Omental fat pad (tissue), 4 donors: ENCODE measurements around the gene NT5C3B. TPM values are rescaled to one million over a fixed set of nuclear protein-coding genes. Genes with fewer than 3 reads are reported as not detected.
"Not testable (repeated sequence)": the region's sequence is repeated elsewhere in the genome, so short reads cannot be mapped to it uniquely, and the experiment has no call there.

ENCODE experiments used
- ATAC-seq: fragments of 150-250 bp; one replicate; pipeline ENCODE4 v1.9.1; 2016; ENCODE audit warnings: mild to moderate bottlenecking, moderate library complexity; ENCODE audit not compliant: low FRiP score
- DNase-seq: peaks from one replicate; pipeline ENCODE4 v3.0.0-alpha.2; 2019; ENCODE audit warnings: low spot score
- CTCF ChIP-seq, 3 donors: fragments of 450-650 bp; IDR thresholded peaks; one replicate each; pipeline ENCODE4 v1.5.1; 2016 to 2017; ENCODE audit warnings: antibody characterized with exemption in 3 of 3, mild to moderate bottlenecking in 3 of 3, moderate library complexity in 2 of 3
- small RNA-seq: library from RNA; depleted of rRNA; stranded (forward); fragments of <200 nt; gene quantifications from one replicate; pipeline ENCODE3, GENCODE V24; 2016
- total RNA-seq, 4 donors: library from RNA; depleted of rRNA; stranded (reverse); fragments of >200 nt; gene quantifications; one replicate each; pipeline ENCODE4 v1.1.0, GENCODE V29; 2016

Gene NT5C3B
- total RNA-seq, 4 donors from 2014 or later = 35.5 to 65.9 (median 42.5) TPM

GRCh38 chr17:41777574-41778188 lies 58.4 kb downstream of the NT5C3B start:
- TF ChIP-seq CTCF (IDR thresholded peaks at IDR 0.05) = no peak
- no peak for DNase-seq
- peak; percentile 50 for ATAC-seq

GRCh38 chr17:41777157-41777573 lies 58.9 kb downstream of the NT5C3B start:
- no peak for TF ChIP-seq CTCF (IDR thresholded peaks at IDR 0.05)
- no peak for DNase-seq
- ATAC-seq = peak; percentile 35

GRCh38 chr17:41776262-41776900 lies 59.7 kb downstream of the NT5C3B start:
- not testable (repeated sequence) for DNase-seq

GRCh38 chr17:41775394-41776226 lies 60.4 kb downstream of the NT5C3B start:
- no peak for TF ChIP-seq CTCF (IDR thresholded peaks at IDR 0.05)
- ATAC-seq (no peak), DNase-seq (no peak)

More at GRCh38 chr17:41776262-41776900, 59.7 kb downstream of the NT5C3B start:
- not testable (repeated sequence) for ATAC-seq

Small RNA genes lying within 50 kb of the gene (small RNA-seq; reads per million reads assigned to genes)
- gene AC125257.2 = not detected

Other genes with a start within 250 kb of the NT5C3B start
- gene KRT14, start 249.3 kb downstream of the NT5C3B start, total RNA-seq = 1 to 10 TPM in 2 of 4 donors, under 1 TPM in 1, not detected in 1; 0.56 to 4.0 (median 3.0) TPM
- gene KRT16, start 223.5 kb downstream of the NT5C3B start, total RNA-seq = 100 to 1,000 TPM in 1 of 4 donors, 1 to 10 TPM in 2, under 1 TPM in 1; 0.84 to 158 (median 7.6) TPM
- under 1 TPM in 1 of 4 donors, not detected in 3; 0.56 TPM for gene KRT17, start 211.7 kb downstream of the NT5C3B start, total RNA-seq
- 100 to 1,000 TPM; 444 to 832 (median 685) TPM for gene EIF1, start 147.3 kb downstream of the NT5C3B start, total RNA-seq
- not detected for gene GAST, start 123.9 kb downstream of the NT5C3B start, total RNA-seq
- gene HAP1, start 101.6 kb downstream of the NT5C3B start, total RNA-seq = 1 to 10 TPM in 1 of 4 donors, under 1 TPM in 1, not detected in 2; 0.47 to 1.1 TPM
- gene JUP, start 49.5 kb downstream of the NT5C3B start, total RNA-seq = 10 to 100 TPM; 34.8 to 84.5 (median 39.0) TPM
- 10 to 100 TPM in 2 of 4 donors, 1 to 10 TPM in 2; 6.6 to 15.6 (median 10.0) TPM for gene P3H4, start 24.3 kb downstream of the NT5C3B start, total RNA-seq
- gene FKBP10, start 23.2 kb downstream of the NT5C3B start, total RNA-seq = 10 to 100 TPM; 30.5 to 53.1 (median 42.3) TPM
- gene KLHL10, start 1.6 kb upstream of the NT5C3B start, total RNA-seq = under 1 TPM in 3 of 4 donors, not detected in 1; 0.44 to 0.72 (median 0.63) TPM
- 10 to 100 TPM; 16.2 to 18.8 (median 18.0) TPM for gene KLHL11, start 29.2 kb upstream of the NT5C3B start, total RNA-seq
- gene ACLY, start 82.7 kb upstream of the NT5C3B start, total RNA-seq = 100 to 1,000 TPM in 3 of 4 donors, 10 to 100 TPM in 1; 91.6 to 133 (median 111) TPM
- under 1 TPM; 0.19 to 0.96 (median 0.49) TPM for gene ODAD4, start 94.4 kb upstream of the NT5C3B start, total RNA-seq
- gene CNP, start 130.6 kb upstream of the NT5C3B start, total RNA-seq = 10 to 100 TPM; 42.2 to 62.9 (median 49.8) TPM
- gene DNAJC7, start 181.2 kb upstream of the NT5C3B start, total RNA-seq = 10 to 100 TPM; 46.5 to 72.5 (median 70.7) TPM
- gene NKIRAS2, start 183.9 kb upstream of the NT5C3B start, total RNA-seq = 10 to 100 TPM; 27.8 to 39.3 (median 30.4) TPM
- gene C17orf113, start 214.4 kb upstream of the NT5C3B start, total RNA-seq = under 1 TPM; 0.09 to 0.63 (median 0.19) TPM